Measurements from ENCODE around the gene RAB8B. TPM values are rescaled to one million over a fixed set of nuclear protein-coding genes. Genes with fewer than 3 reads are reported as not detected.

RAB8B gene
- total RNA-seq, 1 donor from 2014 or later = 21.5 TPM

DNA sequence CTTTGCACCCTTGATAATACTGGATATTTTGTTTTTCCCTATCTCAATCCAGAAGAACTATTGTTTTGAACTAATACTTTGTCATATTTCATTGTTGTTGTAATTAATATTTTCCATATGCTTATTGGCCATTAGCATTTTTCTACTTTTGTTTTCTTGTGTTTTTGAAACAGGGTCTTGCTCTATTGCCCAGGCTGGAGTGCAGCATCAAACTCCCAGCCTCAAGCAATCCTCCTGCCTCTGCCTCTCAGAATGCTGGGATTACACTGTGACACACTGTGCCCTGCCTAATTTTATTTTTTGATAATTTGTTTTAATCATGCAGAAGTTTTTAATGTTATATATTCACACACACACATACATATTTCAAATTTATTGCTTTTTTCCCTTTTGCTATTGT lies 28.8 kb upstream of the RAB8B start:
- DNase-seq (ENCODE audit: low read depth) = no peak
- H3K4me3 ChIP-seq (ENCODE audit: low read depth, low read length) = no peak overlapping the region
- no peaks in the 10 kb centered on the region for H3K36me3 ChIP-seq (ENCODE audit: control insufficient read depth, insufficient read depth, low read length)
- H3K27me3 ChIP-seq (ENCODE audit: control insufficient read depth, insufficient read depth, low read length) = no peaks in the 10 kb centered on the region
- TF ChIP-seq, protein P1, sequence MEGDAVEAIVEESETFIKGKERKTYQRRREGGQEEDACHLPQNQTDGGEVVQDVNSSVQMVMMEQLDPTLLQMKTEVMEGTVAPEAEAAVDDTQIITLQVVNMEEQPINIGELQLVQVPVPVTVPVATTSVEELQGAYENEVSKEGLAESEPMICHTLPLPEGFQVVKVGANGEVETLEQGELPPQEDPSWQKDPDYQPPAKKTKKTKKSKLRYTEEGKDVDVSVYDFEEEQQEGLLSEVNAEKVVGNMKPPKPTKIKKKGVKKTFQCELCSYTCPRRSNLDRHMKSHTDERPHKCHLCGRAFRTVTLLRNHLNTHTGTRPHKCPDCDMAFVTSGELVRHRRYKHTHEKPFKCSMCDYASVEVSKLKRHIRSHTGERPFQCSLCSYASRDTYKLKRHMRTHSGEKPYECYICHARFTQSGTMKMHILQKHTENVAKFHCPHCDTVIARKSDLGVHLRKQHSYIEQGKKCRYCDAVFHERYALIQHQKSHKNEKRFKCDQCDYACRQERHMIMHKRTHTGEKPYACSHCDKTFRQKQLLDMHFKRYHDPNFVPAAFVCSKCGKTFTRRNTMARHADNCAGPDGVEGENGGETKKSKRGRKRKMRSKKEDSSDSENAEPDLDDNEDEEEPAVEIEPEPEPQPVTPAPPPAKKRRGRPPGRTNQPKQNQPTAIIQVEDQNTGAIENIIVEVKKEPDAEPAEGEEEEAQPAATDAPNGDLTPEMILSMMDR (IDR thresholded peaks at IDR 0.05; ENCODE audit: insufficient read depth, low read length, poor library complexity, severe bottlenecking) = no peak

DNA sequence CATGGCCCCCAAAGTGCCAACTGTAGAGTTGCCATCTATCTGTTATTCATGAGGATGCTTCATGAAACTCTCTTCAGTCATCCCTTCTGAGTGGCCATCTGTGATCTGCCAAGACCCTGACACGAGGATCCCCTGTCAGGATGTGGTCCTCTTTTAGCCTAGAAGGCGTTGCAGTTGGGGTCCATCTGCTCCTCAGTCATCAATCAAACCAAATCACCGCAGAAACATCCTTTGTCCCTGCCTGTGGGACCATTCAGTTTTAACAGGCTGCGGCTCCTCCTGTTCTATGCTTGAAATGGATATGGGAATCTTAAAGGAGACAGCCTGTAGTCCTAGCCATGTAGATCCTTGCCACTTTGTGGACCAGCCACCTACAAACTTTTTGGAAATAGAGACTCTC lies 26.2 kb upstream of the RAB8B start:
- H3K27me3 ChIP-seq (ENCODE audit: control insufficient read depth, insufficient read depth, low read length) = no peaks in the 10 kb centered on the region
- TF ChIP-seq, protein P1 (IDR thresholded peaks at IDR 0.05; ENCODE audit: insufficient read depth, low read length, poor library complexity, severe bottlenecking) = no peak
- H3K36me3 ChIP-seq (ENCODE audit: control insufficient read depth, insufficient read depth, low read length) = no peaks in the 10 kb centered on the region
- H3K4me3 ChIP-seq (ENCODE audit: low read depth, low read length) = no peak overlapping the region
- DNase-seq (ENCODE audit: low read depth) = no peak

DNA sequence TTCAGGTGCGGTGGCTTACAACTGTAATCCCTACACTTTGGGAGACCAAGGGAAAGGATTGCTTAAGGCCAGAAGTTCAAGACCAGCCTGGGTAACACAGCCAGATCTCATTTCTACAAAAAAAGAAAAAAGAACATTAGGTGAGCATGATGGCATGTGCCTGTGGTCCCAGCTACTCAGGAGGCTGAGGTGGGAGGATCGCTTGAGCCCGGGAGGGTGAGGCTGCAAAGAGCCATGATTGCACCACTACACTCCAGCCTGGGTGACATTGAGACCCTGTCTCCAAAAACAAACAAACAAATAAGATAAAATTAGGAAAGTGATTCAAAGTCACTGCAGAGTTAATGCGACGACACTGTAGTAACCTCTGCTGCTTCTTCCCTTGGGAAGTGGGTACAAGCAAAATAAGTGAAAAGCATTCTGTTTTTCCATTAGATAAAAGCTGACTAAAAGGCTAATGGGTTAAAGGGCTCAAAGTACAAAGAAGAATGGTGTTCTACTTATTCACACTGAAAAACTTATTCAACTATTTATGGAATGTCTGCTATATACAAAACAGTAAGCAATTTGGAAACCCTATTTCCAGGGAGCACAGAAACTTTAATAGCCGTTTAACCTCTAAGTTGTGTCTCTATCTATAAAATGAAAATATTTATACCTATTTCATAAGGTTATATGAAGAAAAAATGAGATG lies 24.1 kb upstream of the RAB8B start:
- DNase-seq (ENCODE audit: low read depth) = no peak
- TF ChIP-seq, protein P1 (IDR thresholded peaks at IDR 0.05; ENCODE audit: insufficient read depth, low read length, poor library complexity, severe bottlenecking) = no peak
- no peaks in the 10 kb centered on the region for H3K36me3 ChIP-seq (ENCODE audit: control insufficient read depth, insufficient read depth, low read length)
- no peaks in the 10 kb centered on the region for H3K27me3 ChIP-seq (ENCODE audit: control insufficient read depth, insufficient read depth, low read length)
- H3K4me3 ChIP-seq (ENCODE audit: low read depth, low read length) = no peak overlapping the region

DNA sequence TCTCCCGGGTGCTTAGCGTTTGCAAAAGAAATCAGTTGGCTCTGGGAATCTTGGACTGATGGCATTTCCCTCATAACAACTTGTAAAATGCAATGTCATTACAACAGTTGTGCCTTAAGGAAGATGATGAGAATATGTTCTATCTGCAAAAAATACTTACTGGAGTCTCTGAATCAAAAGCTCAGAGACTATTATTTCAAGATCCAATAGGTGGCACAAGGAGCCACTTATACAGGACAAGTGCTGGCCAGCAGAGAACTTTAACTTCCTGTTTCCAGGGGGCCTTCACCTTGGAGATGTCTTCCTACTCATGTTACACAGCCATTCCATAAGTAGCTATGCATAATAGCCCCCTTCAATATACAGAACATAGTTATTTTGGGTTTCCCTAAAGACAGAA lies 23.2 kb upstream of the RAB8B start:
- Histone ChIP-seq H3K27me3 (ENCODE audit: control insufficient read depth, insufficient read depth, low read length) (no peaks in the 10 kb centered on the region), H3K36me3 (ENCODE audit: control insufficient read depth, insufficient read depth, low read length) (no peaks in the 10 kb centered on the region), H3K4me3 (ENCODE audit: low read depth, low read length) (no peak overlapping the region)
- no peak for DNase-seq (ENCODE audit: low read depth)
- TF ChIP-seq, protein P1 (IDR thresholded peaks at IDR 0.05; ENCODE audit: insufficient read depth, low read length, poor library complexity, severe bottlenecking) = no peak

DNA sequence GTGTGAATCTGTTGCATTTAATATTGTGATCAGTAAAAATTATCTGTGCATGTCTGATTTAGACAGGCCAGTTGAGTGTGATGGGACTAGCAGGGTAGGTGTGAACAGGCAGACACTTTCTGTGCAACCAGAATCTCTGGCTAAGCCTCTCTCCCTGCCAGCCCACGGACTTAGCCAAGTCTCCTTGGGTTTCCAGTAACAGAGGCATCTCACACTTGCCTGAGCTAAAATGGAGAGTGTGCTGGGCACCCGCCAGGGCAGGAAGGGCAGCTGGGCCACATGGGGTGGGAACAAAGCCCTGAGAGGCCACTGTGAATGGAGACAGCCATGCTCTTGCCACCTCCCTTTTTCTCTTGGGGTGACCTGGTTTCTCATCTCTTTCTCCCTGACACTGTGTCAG lies 19.6 kb upstream of the RAB8B start:
- TF ChIP-seq, protein P1 (IDR thresholded peaks at IDR 0.05; ENCODE audit: insufficient read depth, low read length, poor library complexity, severe bottlenecking) = no peak
- H3K36me3 ChIP-seq (ENCODE audit: control insufficient read depth, insufficient read depth, low read length) = no peaks in the 10 kb centered on the region

DNA sequence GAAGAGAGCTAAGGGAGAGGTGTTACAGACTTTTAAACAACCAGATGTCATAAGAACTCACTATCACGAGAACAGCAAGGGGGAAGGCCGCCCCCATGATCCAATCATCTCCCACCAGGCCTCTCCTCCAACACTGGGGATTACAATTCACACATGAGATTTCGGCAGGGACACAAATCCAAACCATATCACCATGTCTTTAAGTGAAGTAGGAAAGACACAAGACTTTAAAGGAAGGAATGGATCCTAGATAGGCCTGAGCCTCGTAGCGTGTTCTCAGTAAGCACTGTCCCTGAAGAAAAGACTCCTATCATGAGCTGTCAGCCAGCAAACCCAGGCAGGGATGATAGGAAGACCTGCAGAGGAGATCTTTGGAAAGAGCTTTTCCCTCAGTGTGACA lies 17.0 kb upstream of the RAB8B start:
- TF ChIP-seq, protein P1 (IDR thresholded peaks at IDR 0.05; ENCODE audit: insufficient read depth, low read length, poor library complexity, severe bottlenecking) = no peak
- Histone ChIP-seq H3K27me3 (ENCODE audit: control insufficient read depth, insufficient read depth, low read length) (no peaks in the 10 kb centered on the region), H3K36me3 (ENCODE audit: control insufficient read depth, insufficient read depth, low read length) (no peaks in the 10 kb centered on the region), H3K4me3 (ENCODE audit: low read depth, low read length) (no peak overlapping the region)
- DNase-seq (ENCODE audit: low read depth) = no peak

More for the DNA sequence above, 19.6 kb upstream of the RAB8B start:
- no peaks in the 10 kb centered on the region for H3K27me3 ChIP-seq (ENCODE audit: control insufficient read depth, insufficient read depth, low read length)
- DNase-seq (ENCODE audit: low read depth) = no peak
- H3K4me3 ChIP-seq (ENCODE audit: low read depth, low read length) = no peak overlapping the region

Measured in kidney epithelial cell (primary cell).